K562 (cell line): Measurements from ENCODE around the gene OPA3. TPM values are rescaled to one million over a fixed set of nuclear protein-coding genes. Genes with fewer than 3 reads are reported as not detected.
A peak's percentile ranks its signal among the peaks of the same experiment; 100 is the strongest.

Source experiments
- ATAC-seq: fragments of 200-7000 bp; cut with Tn5 transposase; 3 replicates; pipeline ENCODE4 v1.9.1; 2020; ENCODE audit warnings: moderate library complexity
- BruUV-seq: library from RNA; stranded (reverse); fragments of 400-500 nt; replicated peaks from 2 replicates; lab custom pipeline; 2021; lab: Mats Ljungman, UMichigan
- CTCF ChIA-PET: fragments of 300-600 bp; formaldehyde crosslinking; extraction: SDS; loops from one replicate; lab custom pipeline; 2021; ENCODE audit warnings: low intra/inter-chr PET ratio; lab: Yijun Ruan, JAX
- POLR2A ChIA-PET: fragments of 300-600, 350-650 bp; sonication (Branson Sonifier 250); formaldehyde crosslinking; extraction: SDS; loops from one replicate; lab custom pipeline; 2021; ENCODE audit warnings: antibody characterized with exemption, inconsistent platforms; lab: Yijun Ruan, JAX
- DNase-seq, 4 experiments: peaks; one replicate each; pipeline versions ENCODE4 v3.0.0 to v3.0.0-alpha.2; 2011 to 2018; ENCODE audit warnings: low spot score in 3 of 4, mixed read lengths in 3 of 4; ENCODE audit errors: extremely low read depth in 1 of 4
- FAIRE-seq: peaks from 2 replicates; lab custom pipeline; 2011; peaks lifted over from hg19 to GRCh38; lab: Jason Lieb, UNC
- H2AFZ ChIP-seq: 2 replicates; pipeline ENCODE4 v1.6.0; 2011; ENCODE audit warnings: low read depth, low read length, control low read depth, inconsistent platforms
- H3K27ac ChIP-seq: fragments of 200-600 bp; 3 replicates; pipeline ENCODE4 v1.8.0; 2011; ENCODE audit warnings: low read depth, mild to moderate bottlenecking, control low read depth, inconsistent platforms, low read length, moderate library complexity, mixed read lengths; ENCODE audit errors: extremely low read depth
- H3K27me3 ChIP-seq, 2 experiments: fragments of 300-600 bp in 1 of 2; 2 replicates in 1 of 2; 3 replicates in 1 of 2; pipeline versions ENCODE4 v1.6.0 to v1.8.0; 2011; ENCODE audit warnings: inconsistent platforms in 2 of 2, low read length in 2 of 2, mild to moderate bottlenecking in 1 of 2, mixed read lengths in 1 of 2, moderate library complexity in 1 of 2; ENCODE audit not compliant: control insufficient read depth in 2 of 2, insufficient read depth in 2 of 2
- H3K36me3 ChIP-seq: fragments of 300-600 bp; 3 replicates; pipeline ENCODE4 v1.8.0; 2011; ENCODE audit warnings: mild to moderate bottlenecking, low read length, inconsistent platforms; ENCODE audit not compliant: control insufficient read depth, insufficient read depth
- H3K4me1 ChIP-seq, 2 experiments: fragments of 200-600 bp in 1 of 2; replicated peaks in 1 of 2; 2 replicates in 1 of 2; 3 replicates in 1 of 2; pipeline versions ENCODE4 v1.5.1 to v1.8.0; 2011; ENCODE audit warnings: inconsistent platforms in 2 of 2, low read length in 2 of 2, mild to moderate bottlenecking in 1 of 2, mixed read lengths in 1 of 2, moderate library complexity in 1 of 2; ENCODE audit not compliant: control insufficient read depth in 2 of 2, insufficient read depth in 2 of 2
- H3K4me2 ChIP-seq: 2 replicates; pipeline ENCODE4 v1.6.1; 2011; ENCODE audit warnings: low read length, control low read depth, inconsistent platforms, mixed read lengths; ENCODE audit not compliant: insufficient read depth
- H3K4me3 ChIP-seq: fragments of 200-600 bp; sonication (generic), shearing (Covaris generic); 2 replicates; pipeline ENCODE4 v1.5.1; 2016; ENCODE audit warnings: control low read depth, inconsistent platforms
- H3K79me2 ChIP-seq: fragments of 200-600 bp; 3 replicates; pipeline ENCODE4 v1.8.0; 2011; ENCODE audit warnings: low read length, inconsistent platforms; ENCODE audit not compliant: control insufficient read depth, insufficient read depth
- H3K9ac ChIP-seq, 2 experiments: 2 replicates each; pipeline versions ENCODE4 v1.6.0 to v1.6.1; 2011; ENCODE audit warnings: low read depth in 2 of 2, low read length in 2 of 2, control low read depth in 1 of 2, inconsistent platforms in 1 of 2, mild to moderate bottlenecking in 1 of 2, mixed read lengths in 1 of 2; ENCODE audit not compliant: insufficient read depth in 1 of 2
- H3K9me1 ChIP-seq: one replicate; pipeline ENCODE4 v1.6.0; 2011; ENCODE audit warnings: inconsistent platforms, mild to moderate bottlenecking, low read length, moderate library complexity; ENCODE audit not compliant: control insufficient read depth, insufficient read depth
- H3K9me3 ChIP-seq: replicated peaks from 2 replicates; pipeline ENCODE4 v1.5.1; 2011; ENCODE audit warnings: low read depth, low read length, inconsistent platforms; ENCODE audit not compliant: control insufficient read depth, insufficient read depth
- H4K20me1 ChIP-seq: replicated peaks from 2 replicates; pipeline ENCODE4 v1.6.1; 2011; ENCODE audit warnings: low read length, inconsistent platforms, mixed read lengths; ENCODE audit not compliant: control insufficient read depth, insufficient read depth
- DLX4 ChIP-seq: fragments of 250-450 bp; sonication (Bioruptor Pico); IDR thresholded peaks from 2 replicates; pipeline ENCODE4 v1.6.1; 2021; ENCODE audit warnings: mild to moderate bottlenecking
- POLR2AphosphoS5 ChIP-seq: IDR thresholded peaks from 2 replicates; pipeline ENCODE4 v1.6.1; 2011; ENCODE audit warnings: mild to moderate bottlenecking, low read depth, low read length, moderate library complexity; ENCODE audit not compliant: control insufficient read depth, insufficient read depth
- YY1 ChIP-seq, 3 experiments: IDR thresholded peaks; 2 replicates each; pipeline ENCODE4 v1.6.1; 2011; ENCODE audit warnings: low read length in 2 of 3, mild to moderate bottlenecking in 2 of 3, moderate library complexity in 2 of 3, borderline replicate concordance in 1 of 3, control low read depth in 1 of 3, low read depth in 1 of 3; ENCODE audit not compliant: insufficient read depth in 3 of 3, insufficient replicate concordance in 2 of 3, control insufficient read depth in 1 of 3, insufficient read length in 1 of 3; ENCODE audit errors: extremely low read depth in 1 of 3
- ZBTB40 ChIP-seq, 2 experiments: fragments of 450-650 bp in 1 of 2; sonication (generic) in 1 of 2; formaldehyde crosslinking in 1 of 2; IDR thresholded peaks; 2 replicates each; pipeline versions ENCODE4 v1.7.1 to v1.9.0; 2016 to 2022; ENCODE audit warnings: inconsistent platforms in 1 of 2, mild to moderate bottlenecking in 1 of 2, missing genetic modification reagents in 1 of 2
- ZBTB7A ChIP-seq: IDR thresholded peaks from 2 replicates; pipeline ENCODE4 v1.6.1; 2011; ENCODE audit warnings: low read depth, mild to moderate bottlenecking, low read length, moderate library complexity, borderline replicate concordance; ENCODE audit not compliant: control insufficient read depth
- ZFP30 ChIP-seq: fragments of 250-450 bp; sonication (Bioruptor Pico); IDR thresholded peaks from 2 replicates; pipeline ENCODE4 v1.8.0; 2022; ENCODE audit warnings: moderate library complexity, mild to moderate bottlenecking, inconsistent platforms, borderline replicate concordance
- WGBS: fragments of 100-300 bp; shearing (Covaris generic); methylation state at CpG from one replicate; pipeline ENCODE4 v1.1.6; 2016; ENCODE audit warnings: low coverage, mixed read lengths; ENCODE audit not compliant: insufficient coverage; ENCODE audit errors: missing lambda C conversion rate; 5-methylcytosine and 5-hydroxymethylcytosine counted together
- in situ Hi-C: fragments of 300-500 bp; cut with MboI; formaldehyde crosslinking; loops from 4 replicates; pipeline ENCODE4 v1.15.0; 2018; ENCODE audit warnings: inconsistent platforms, mixed read lengths
- intact Hi-C: fragments of 100-400 bp; cut with micrococcal nuclease; formaldehyde crosslinking; loops from 2 replicates; pipeline ENCODE4 v1.14.2; 2022
- polyA plus RNA-seq, 8 experiments: library from polyadenylated mRNA; depleted of rRNA in 4 of 8; stranded (reverse) in 5 of 8; unstranded in 3 of 8; fragments of >200 nt; fragmentation: Nextera tagmentation in 2 of 8; fragmentation: Illumina TruSeq in 1 of 8; extraction: Ambion mirVana in 2 of 8; extraction: Trizol in 1 of 8; gene quantifications; 2 replicates each; pipeline versions ENCODE4 v1.2.1 to v1.2.3, GENCODE V29; 2011 to 2014; ENCODE audit warnings: inconsistent platforms in 1 of 8, missing spikeins in 1 of 8
- total RNA-seq, 7 experiments: library from RNA; depleted of rRNA in 6 of 7; stranded (reverse); fragments of >200 nt in 6 of 7; fragmentation: Illumina TruSeq in 2 of 7; extraction: Trizol in 2 of 7; gene quantifications; 2 replicates each; pipeline versions ENCODE4 v1.2.1 to v1.2.3, GENCODE V29; 2011 to 2021; ENCODE audit warnings: low replicate concordance in 1 of 7

The OPA3 gene
- total and polyA plus RNA-seq, 9 of the 15 experiments (the other 6 are each of a cell fraction or from before 2014, with no cell fraction given): 1.4 to 18.8 (median 9.0) TPM

- TF ChIP-seq POLR2AphosphoS5: no peak
- TF ChIP-seq DLX4 (CRISPR knock-in tag): no peak
- TF ChIP-seq ZFP30: no peak
- peak in 2 of 3 experiments; percentile 56 to 66 for TF ChIP-seq YY1 (IDR thresholded peaks at IDR 0.05; ENCODE audit: borderline replicate concordance in 1 of 3, control insufficient read depth in 1 of 3, extremely low read depth in 1 of 3, insufficient read depth in 3 of 3, insufficient read length in 1 of 3, insufficient replicate concordance in 2 of 3, low read depth in 1 of 3, low read length in 2 of 3)
Observed at GRCh38 chr19:45591004-45591637, 6.5 kb upstream of the OPA3 start (continued).

- DNase-seq (peak in 1 of 4 experiments; percentile 30), FAIRE-seq (no peak), ATAC-seq (peak; percentile 49)
- H3K9me1 ChIP-seq: no peaks in the 10 kb centered on the region
- 12% methylated on average over 15 of the region's 15 CpGs for WGBS
- no peaks in the 10 kb centered on the region for H4K20me1 ChIP-seq
- ChIA-PET CTCF (interaction anchor here (2.4 kb wide), 1 partner anchor 52 kb away, joined by 25 read pairs; no protein-coding TSS in a partner anchor), POLR2A (interaction anchor here (0.6 to 1.7 kb wide), 2 partner anchors 48 to 52 kb away, joined by 4 to 9 read pairs; no protein-coding TSS in a partner anchor)
- peak overlapping the region; percentile 69 for H3K4me2 ChIP-seq
- no peaks in the 10 kb centered on the region for H3K79me2 ChIP-seq
- no TSS peak for BruUV-seq
- H3K27me3 ChIP-seq: no peaks in the 10 kb centered on the region
- peak overlapping the region; percentile 90 for H2AFZ ChIP-seq
- in situ Hi-C loops (no loop called here), intact Hi-C loops (loop anchor here (1.0 to 2.0 kb wide), 2 partner anchors 53 to 90 kb away; no protein-coding TSS in a partner anchor)
- peak overlapping the region in 1 of 2 experiments; percentile 75; a peak in 2 of 4 replicates for H3K9ac ChIP-seq
- no peaks in the 10 kb centered on the region for H3K36me3 ChIP-seq
- no peak overlapping the region for H3K27ac ChIP-seq
- no peak overlapping the region for H3K4me3 ChIP-seq
- H3K9me3 ChIP-seq: no peaks in the 10 kb centered on the region
- H3K4me1 ChIP-seq: peaks cover 22 to 23% of the 10 kb centered on the region in 2 experiments
- 0 out of 2 replicates have a peak, but pooled peaks have one; percentile 14 for TF ChIP-seq ZBTB7A
- no peak for TF ChIP-seq ZBTB40 (IDR thresholded peaks at IDR 0.05)
- TF ChIP-seq ZBTB40 (CRISPR knock-in tag; IDR thresholded peaks at IDR 0.05): no peak
Observed at GRCh38 chr19:45590300-45591003, 5.8 kb upstream of the OPA3 start.
